ENCODE measurements around the gene PGAP1. TPM values are rescaled to one million over a fixed set of nuclear protein-coding genes. Genes with fewer than 3 reads are reported as not detected.
"Not testable (repeated sequence)": the region's sequence is repeated elsewhere in the genome, so short reads cannot be mapped to it uniquely, and the experiment has no call there.

PGAP1 gene
- polyA plus RNA-seq, 3 donors: 1.0 to 6.3 (median 2.2) TPM

DNA sequence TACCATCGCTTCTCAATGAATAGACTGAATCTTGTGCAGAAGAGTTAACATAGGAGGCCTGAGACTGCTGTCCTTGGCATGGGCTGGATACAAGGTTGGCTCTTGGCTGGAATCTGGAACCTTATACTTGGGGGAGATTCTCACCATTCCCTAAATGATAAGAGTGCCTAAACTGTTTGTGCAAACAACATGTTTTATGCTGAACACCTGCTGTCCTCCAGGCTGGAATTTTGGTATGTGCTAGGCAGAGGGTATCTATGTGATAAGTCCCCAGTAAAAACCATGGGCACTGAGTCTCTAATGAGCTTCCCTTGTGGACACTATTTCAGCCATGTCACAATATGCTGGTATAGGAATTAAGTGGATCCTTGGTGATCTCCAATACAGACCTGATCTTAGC, 12.8 kb downstream of the PGAP1 start:
- H3K27ac ChIP-seq (ENCODE audit: low read depth, low read length): no peak overlapping the region
- WGBS, 3 donors: 97 to 100% (median 100%) methylated on average over 1 of the region's 1 CpG

DNA sequence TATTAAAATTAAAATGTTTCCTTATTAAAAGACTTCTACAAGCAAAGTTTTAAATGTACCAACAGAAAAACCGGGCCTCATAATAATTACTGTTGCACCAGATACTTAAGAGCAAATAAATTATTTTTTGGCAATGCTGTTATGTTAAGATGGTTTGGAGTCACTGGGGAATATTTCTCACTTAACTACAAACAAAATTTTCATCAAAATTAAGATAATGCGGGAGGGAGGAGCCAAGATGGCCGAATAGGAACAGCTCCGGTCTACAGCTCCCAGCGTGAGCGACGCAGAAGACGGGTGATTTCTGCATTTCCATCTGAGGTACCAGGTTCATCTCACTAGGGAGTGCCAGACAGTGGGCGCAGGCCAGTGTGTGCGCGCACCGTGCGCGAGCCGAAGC, 21.1 kb downstream of the PGAP1 start:
- 84 to 93% (median 85%) methylated on average over 8 of the region's 15 CpGs for WGBS, 3 donors
- not testable (repeated sequence) for H3K27ac ChIP-seq (ENCODE audit: low read depth, low read length)

DNA sequence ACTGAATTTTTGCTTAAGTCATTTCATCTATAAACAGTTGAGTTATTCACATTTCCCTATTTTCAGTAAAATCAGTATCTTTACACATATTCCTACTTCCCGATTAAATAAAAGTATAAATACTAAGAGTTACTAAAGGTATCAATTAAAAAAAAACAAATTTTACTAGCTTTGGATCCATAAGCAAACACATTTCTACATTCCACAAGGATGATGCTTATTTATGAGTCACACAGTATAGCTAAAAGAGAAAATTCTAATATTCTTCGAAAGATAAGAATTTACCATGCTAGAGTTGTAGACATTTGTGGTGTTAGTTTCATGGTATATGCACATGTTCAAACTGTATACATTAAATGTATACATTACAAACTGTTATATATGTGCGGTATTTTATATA, 23.7 kb downstream of the PGAP1 start:
- H3K27ac ChIP-seq (ENCODE audit: low read depth, low read length): no peak overlapping the region
- WGBS, 3 donors: 96 to 99% (median 99%) methylated on average over 3 of the region's 3 CpGs

DNA sequence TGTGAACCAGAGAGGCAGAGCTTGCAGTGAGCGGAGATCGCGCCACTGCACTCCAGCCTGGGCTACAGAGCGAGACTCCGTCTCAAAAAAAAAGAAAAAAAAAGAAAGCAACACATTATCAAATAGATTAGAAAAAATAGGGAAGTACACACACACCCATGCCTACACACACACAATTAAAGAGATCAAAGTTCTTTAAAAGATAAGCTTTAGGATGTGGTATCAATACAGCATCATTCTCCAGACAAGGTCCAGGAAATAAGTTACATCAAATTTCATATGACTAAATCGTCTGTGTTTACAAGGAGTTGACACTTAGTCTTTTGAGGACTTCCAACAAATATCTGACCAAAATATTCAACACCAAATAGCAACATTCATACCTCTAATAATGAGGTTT, 25.7 kb downstream of the PGAP1 start:
- H3K27ac ChIP-seq (ENCODE audit: low read depth, low read length): no peak overlapping the region
- 89 to 92% (median 91%) methylated on average over 6 of the region's 6 CpGs for WGBS, 3 donors

DNA sequence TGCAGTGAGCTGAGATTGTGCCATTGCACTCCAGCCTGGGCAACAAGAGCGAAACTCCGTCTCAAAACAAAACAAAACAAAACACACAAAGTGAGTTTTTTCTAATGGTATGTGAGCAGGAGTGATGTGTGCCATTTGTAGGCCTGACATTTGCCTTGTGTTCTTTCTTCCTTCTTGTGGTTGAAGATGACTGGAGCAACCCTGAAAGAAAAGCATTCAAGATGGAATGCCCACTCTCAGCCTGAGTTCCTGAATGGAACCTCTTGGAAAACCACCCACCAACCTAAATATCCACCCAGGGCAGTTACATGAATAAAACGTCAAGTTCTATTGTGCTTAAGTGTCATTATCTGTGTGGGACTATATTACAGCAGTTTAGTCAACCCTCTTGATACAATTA, 26.5 kb downstream of the PGAP1 start:
- WGBS, 3 donors: 92 to 96% (median 92%) methylated on average over 3 of the region's 3 CpGs
- no peak overlapping the region for H3K27ac ChIP-seq (ENCODE audit: low read depth, low read length)

DNA sequence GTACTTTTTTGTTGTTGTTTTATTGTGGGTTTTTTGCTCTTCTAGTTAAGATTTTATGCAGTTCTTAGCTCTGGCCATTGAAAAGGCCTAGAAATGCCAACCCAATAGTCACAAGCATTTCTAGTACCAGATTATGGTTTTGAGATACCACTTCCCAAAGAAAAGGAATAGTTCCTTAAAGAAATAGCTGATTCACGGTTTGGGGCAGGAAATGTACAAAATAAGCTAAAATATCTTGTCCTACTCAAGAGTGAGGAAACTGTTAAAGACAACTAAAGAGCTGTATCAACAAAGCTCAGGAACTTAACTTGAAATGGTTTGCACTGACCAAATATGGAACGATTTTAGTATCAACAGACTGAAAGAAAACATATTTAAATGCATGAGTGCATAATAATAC, 35.4 kb downstream of the PGAP1 start:
- H3K27ac ChIP-seq (ENCODE audit: low read depth, low read length): no peak overlapping the region
- WGBS, 3 donors: 66 to 78% (median 76%) methylated on average over 2 of the region's 2 CpGs

DNA sequence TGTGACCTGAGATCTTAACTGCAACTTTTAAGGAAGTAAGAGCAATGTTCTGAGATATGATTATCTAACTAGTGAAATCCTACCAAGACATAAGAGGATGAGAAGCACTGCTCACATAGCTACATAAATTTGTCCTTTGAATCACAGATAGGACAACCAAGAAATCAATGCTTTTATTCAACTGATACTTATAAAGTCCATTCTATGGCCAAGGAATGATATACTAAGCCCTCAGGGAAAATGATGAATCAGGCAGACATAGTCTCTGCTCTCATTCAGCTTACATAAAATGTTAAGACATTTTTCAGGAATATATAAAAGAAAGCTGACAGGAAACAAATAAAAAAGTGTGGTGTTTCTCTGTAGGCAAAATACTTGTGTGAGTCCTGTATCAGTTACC, 39.1 kb downstream of the PGAP1 start:
- no peak overlapping the region for H3K27ac ChIP-seq (ENCODE audit: low read depth, low read length)

DNA sequence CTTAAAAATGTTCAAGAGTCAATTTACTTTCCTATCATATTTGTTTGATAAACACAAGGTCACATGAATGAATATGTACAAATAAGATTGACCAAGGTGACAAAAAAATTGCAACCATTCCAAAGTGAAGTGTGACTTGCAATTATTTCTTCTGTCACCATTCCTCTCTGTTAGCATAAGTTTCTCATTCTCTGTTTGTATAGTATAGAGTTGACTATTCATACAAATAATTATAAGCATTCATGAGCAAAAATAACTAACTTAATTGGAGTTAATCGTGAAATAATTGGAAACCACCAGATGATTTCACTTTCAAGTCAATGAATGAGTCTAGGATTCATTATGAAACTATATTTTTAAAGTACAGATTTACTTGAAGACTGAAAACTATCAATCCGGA, 42.1 kb downstream of the PGAP1 start:
- WGBS, 3 donors: 81 to 94% (median 94%) methylated on average over 2 of the region's 2 CpGs
- H3K27ac ChIP-seq (ENCODE audit: low read depth, low read length): no peak overlapping the region

DNA sequence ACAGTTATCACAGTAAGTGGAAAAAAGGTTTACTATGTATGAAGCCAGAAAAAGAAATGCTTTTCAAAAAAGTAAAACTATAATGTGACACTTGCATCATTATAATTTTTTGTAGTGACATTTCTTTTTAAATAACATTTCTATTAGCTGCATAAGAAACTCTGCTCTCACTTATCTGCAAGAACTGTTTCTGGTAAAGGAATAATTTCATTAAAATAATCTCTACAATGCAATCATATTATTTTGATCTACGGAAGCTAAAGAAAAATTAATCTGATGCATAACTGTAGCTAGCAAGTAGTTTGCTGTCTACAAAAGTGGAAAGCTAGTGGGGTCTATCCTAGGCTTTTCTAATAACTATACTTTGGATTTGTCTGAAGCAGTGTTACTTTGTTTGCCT, 50.1 kb downstream of the PGAP1 start:
- H3K27ac ChIP-seq (ENCODE audit: low read depth, low read length): no peak overlapping the region
- 94 to 100% (median 98%) methylated on average over 1 of the region's 1 CpG for WGBS, 3 donors

DNA sequence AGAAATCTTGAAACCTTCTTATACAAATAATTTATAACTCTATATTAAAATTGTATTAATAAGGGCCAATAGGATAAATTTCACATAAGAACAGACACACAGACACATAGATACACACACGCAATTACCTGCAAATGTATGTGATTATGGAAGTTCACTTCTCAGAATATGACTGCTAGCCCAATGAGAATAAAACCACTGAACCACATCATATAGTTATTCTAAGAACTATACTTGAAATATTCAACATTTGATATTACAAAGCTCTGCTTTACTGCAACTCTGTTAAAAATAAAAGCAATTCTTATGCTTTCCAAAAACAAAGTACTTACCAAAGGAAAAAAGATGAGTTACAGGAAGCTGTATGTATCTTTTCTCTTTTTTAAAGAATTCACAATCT, 51.1 kb downstream of the PGAP1 start:
- 94 to 95% (median 95%) methylated on average over 1 of the region's 1 CpG for WGBS, 3 donors
- no peak overlapping the region for H3K27ac ChIP-seq (ENCODE audit: low read depth, low read length)

DNA sequence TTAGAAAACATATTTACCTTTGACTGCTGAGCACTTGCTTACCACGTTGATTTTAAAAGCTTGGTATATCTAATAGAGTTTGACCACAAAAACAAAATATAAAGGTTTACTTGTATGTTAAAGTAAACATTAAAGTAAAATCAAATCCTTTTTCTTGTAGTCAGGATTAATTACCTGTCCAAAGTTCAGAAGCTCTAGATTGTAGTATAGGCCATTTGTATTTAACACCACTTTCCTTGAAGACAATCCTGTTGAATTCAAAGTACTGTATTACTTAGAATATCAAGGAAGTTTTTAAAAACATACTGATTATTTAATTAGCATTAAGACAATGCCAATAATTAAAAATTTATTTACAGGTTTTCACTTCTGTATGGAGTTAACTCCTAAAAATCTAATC, 53.0 kb downstream of the PGAP1 start:
- 78 to 96% (median 95%) methylated on average over 1 of the region's 1 CpG for WGBS, 3 donors
- no peak overlapping the region for H3K27ac ChIP-seq (ENCODE audit: low read depth, low read length)

DNA sequence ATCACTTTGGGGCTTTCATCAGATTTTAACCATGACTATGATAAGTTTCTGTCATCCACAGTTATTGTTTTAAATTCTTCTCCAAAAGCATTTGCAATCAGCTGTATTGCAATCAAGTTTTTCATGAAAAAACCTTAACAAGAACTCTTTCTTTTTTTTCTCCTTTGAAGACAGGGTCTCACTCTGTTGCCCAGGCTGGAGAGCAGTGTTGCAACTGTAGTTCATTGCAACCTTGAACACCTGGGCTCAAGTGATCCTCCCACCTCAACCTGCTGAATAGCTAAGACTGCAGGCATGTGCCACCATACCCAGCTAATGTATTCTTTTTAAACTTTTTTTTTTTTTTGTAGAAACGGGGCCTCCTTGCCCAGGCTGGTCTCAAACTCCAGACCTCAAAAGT, 71.9 kb downstream of the PGAP1 start:
- no peak overlapping the region for H3K27ac ChIP-seq (ENCODE audit: low read depth, low read length)
- 90 to 95% (median 91%) methylated on average over 1 of the region's 1 CpG for WGBS, 3 donors

DNA sequence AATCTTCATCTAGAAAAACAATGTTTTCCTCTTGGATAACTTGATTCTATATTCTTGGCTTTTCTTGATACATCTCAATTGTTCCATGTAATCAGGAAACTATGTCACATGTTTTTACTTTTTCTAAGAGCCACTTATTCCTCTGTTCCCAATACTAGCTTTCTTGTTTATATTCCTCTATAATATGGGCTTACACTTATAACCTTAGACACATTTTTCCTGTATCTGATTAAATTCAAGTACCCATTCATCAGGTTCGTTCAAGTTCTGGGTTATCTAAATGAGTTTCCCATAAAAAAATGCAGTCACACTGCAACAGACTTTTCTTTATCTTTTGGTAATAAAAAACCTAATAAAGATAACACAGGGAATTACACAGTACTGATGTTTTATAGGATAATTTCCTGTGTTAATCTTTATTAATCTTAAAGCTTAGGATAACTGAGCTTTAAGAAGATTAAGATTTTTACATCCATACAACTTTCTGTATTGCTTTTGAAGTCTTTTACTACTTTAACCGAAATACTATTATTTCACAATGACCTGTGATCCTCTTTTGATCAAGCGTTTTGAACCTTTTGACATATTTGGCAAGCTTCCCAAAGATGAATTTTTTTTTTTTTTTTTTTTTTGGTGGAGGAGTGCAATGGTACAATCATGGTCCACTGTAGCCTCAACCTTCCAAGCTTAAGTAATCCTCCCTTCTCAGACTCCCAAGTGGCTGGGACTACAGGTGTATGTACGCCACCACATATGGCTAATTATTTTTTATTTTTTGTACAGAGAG, 73.0 kb downstream of the PGAP1 start:
- H3K27ac ChIP-seq (ENCODE audit: low read depth, low read length): no peak overlapping the region
- 61 to 67% (median 66%) methylated on average over 4 of the region's 4 CpGs for WGBS, 3 donors

DNA sequence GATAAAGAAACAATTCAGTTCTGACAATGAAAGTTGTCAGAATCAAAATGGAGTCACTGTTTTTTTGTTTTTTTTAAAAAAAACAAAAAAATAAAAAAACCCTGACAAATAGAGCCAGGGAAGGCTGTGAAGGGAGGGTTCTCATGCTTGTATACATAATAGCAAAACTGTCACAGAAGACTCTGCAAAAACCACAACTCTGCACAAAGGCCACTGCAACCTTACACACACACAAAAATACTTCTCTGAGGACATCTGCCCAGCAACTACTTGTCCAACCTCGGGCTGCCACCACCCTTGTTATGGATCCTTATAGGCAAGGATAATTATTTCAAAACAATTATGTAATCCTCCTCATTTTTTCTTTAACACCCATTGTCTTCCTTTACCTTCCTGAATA, 75.4 kb downstream of the PGAP1 start:
- no peak overlapping the region for H3K27ac ChIP-seq (ENCODE audit: low read depth, low read length)
- 62 to 80% (median 63%) methylated on average over 1 of the region's 1 CpG for WGBS, 3 donors

DNA sequence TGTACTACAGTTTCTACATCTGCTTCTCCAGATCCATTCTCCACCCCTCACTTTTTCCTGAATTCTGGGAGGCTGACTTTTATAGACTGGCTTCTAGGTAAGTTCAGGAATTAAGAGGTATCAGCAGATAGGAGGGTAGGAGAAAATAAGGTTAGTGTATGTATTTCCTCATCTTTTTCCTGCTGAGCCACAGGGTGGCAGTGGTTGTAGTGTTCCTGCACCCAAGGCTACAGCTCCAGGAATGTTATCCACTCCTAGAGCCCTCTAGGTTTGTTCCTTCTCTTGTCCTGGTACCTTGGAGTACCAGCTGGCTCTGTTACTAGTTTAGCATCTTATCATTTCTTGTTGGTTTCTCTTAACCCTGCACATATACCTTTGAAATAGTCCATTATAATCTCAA, 76.6 kb downstream of the PGAP1 start:
- H3K27ac ChIP-seq (ENCODE audit: low read depth, low read length): no peak overlapping the region

DNA sequence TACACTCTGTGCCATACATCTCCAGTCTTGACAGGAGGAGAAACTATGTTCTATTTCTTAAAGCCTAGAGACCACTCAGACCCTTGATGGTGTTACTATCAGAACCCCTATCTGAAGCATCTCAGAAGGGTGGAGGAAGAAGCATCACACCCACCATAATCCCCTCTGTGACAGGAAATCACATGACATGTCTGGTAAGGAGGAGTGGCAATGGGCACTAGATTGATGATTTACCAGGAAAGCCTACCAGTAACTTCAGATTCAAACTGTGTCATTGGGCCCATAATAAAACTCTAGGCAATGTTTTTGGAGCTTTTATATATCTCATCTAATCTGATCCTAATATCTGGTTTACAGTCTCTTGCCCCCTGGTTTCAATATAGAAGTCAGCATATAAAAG, 80.2 kb downstream of the PGAP1 start:
- no peak overlapping the region for H3K27ac ChIP-seq (ENCODE audit: low read depth, low read length)

DNA sequence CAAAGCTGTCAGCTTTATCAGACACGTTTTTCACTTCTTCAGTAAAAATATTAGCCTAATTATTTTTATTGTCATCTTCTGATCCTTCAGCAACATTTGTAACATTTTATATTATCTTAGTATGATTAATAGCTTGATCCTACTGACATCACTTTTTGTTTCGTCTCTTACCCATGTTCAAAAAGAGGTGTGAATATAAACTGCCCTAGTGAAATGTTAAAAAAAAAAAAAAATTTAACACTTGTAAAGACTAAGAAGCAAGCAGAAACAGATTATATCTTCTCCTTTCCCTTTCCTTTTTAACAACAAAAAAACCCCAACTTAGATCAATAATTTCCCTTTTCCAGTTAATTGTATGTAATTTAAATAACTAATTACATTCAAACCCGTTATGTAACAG, 81.1 kb downstream of the PGAP1 start:
- WGBS, 3 donors: 83 to 95% (median 88%) methylated on average over 3 of the region's 3 CpGs
- no peak overlapping the region for H3K27ac ChIP-seq (ENCODE audit: low read depth, low read length)

DNA sequence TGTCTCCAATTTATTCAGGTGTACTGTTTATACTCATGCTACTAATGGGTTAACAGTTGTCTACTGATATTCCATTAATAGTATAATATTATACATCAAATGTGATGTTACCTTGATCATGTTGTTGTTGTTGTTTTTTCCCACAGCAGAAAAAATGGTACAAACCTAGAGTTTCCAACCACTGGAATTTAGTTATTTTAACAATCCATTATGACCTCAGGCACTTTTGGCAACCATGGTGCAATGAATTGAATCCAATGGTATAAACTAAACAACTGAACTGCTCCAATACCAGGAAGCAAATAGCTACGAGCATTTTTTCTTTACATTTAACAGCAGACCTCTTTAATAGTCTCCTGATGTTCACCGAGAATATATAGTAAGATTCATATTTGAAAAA, 86.3 kb downstream of the PGAP1 start:
- WGBS, 3 donors: 90 to 94% (median 90%) methylated on average over 2 of the region's 2 CpGs
- no peak overlapping the region for H3K27ac ChIP-seq (ENCODE audit: low read depth, low read length)

DNA sequence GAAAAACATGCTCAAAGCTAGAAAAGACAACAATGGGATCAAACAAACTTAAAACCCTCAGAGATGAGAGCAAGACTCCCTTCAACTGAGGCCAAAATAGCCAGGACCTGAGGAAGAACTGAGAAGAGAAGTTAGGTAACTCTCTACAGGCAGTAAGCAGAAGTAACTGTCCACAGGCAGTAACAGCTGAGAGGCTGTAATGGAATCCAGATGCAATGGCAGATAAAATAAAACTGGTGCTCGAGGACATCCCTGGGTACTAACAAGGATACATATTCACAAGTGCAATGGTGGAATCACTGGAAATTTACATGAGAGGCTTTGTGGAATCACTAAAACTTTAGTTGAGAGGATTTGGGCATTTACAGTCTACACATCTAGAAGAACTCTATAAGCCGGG, 86.9 kb downstream of the PGAP1 start:
- 81 to 98% (median 92%) methylated on average over 2 of the region's 2 CpGs for WGBS, 3 donors
- H3K27ac ChIP-seq (ENCODE audit: low read depth, low read length): no peak overlapping the region

DNA sequence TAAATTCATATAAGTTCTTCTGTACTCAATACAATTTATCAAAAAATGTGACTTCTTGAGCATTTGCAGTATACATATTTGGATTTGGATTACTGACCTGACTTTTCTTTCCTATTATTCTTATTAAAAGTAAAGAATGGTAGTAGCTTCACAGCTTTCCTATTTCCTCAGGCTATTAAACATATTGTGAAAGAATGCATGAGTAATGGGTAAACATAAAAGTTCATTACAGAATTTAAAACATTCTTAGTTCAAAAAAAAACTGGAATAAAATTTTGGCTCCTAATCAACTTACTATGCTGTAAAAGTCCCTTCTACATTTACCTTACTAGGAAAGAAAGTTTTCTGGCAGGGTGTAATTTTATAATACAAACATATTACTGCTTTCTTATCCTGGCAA, 90.1 kb downstream of the PGAP1 start:
- no peak overlapping the region for H3K27ac ChIP-seq (ENCODE audit: low read depth, low read length)

DNA sequence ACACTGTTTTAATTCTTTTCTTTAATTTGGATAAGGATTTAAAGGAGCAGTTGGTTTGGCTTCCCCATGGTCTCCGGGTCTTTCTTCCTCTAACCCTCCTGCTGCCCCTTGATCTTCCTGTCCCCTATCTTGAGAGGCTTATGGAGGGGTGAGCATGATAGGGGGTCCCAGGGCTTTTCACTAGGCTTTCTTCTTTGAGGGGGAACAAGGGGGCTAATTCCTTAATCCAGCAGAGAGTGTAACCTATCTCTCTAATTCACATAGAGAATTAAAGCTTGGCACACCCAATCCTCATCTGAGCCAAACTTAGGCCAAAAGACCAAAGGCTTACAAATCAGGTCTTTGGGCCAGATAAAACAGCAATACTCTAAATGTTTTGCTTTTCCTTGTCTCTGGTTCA, 95.8 kb downstream of the PGAP1 start:
- no peak overlapping the region for H3K27ac ChIP-seq (ENCODE audit: low read depth, low read length)
- WGBS, 3 donors: 85 to 95% (median 94%) methylated on average over 1 of the region's 1 CpG
